Fibroblast of mammary gland (primary cell): ENCODE data around the gene ABHD1.

ENCODE experiments used
- DNase-seq: peaks from one replicate; pipeline ENCODE4 v3.0.0-alpha.2; 2010; ENCODE audit warnings: low read depth
- H3K4me3 ChIP-seq: 2 replicates; pipeline ENCODE4 v1.5.1; 2011; ENCODE audit warnings: low read depth, mild to moderate bottlenecking, low read length, moderate library complexity; ENCODE audit not compliant: control insufficient read depth
- CTCF ChIP-seq: conservative IDR thresholded peaks from 2 replicates; pipeline ENCODE4 v1.5.1; 2011; ENCODE audit warnings: low read depth, low read length, inconsistent platforms; ENCODE audit not compliant: control insufficient read depth, insufficient read depth

ABHD1 gene

GRCh38 chr2:27088634-27089033 lies 35.0 kb upstream of the ABHD1 start:
- DNase-seq, result no peak
- H3K4me3 ChIP-seq, result no peak overlapping the region
- no peak for TF ChIP-seq CTCF

- TF ChIP-seq CTCF, result no peak
- no peak for DNase-seq
- H3K4me3 ChIP-seq, result no peak overlapping the region
Measured at GRCh38 chr2:27089111-27089954, 34.3 kb upstream of the ABHD1 start.

GRCh38 chr2:27091746-27092695 lies 31.6 kb upstream of the ABHD1 start:
- TF ChIP-seq CTCF, result no peak
- no peak for DNase-seq
- H3K4me3 ChIP-seq, result no peak overlapping the region

- no peak for DNase-seq
- TF ChIP-seq CTCF, result no peak
- no peak overlapping the region for H3K4me3 ChIP-seq
Measured at GRCh38 chr2:27092696-27093429, 30.8 kb upstream of the ABHD1 start.

- no peak overlapping the region for H3K4me3 ChIP-seq
- no peak for TF ChIP-seq CTCF
- no peak for DNase-seq
Measured at GRCh38 chr2:27093430-27094352, 29.9 kb upstream of the ABHD1 start.
